ENCODE data around the gene OR2A7.
"Not testable (repeated sequence)": the region's sequence is repeated elsewhere in the genome, so short reads cannot be mapped to it uniquely, and the experiment has no call there.

- TF ChIP-seq, protein P1, sequence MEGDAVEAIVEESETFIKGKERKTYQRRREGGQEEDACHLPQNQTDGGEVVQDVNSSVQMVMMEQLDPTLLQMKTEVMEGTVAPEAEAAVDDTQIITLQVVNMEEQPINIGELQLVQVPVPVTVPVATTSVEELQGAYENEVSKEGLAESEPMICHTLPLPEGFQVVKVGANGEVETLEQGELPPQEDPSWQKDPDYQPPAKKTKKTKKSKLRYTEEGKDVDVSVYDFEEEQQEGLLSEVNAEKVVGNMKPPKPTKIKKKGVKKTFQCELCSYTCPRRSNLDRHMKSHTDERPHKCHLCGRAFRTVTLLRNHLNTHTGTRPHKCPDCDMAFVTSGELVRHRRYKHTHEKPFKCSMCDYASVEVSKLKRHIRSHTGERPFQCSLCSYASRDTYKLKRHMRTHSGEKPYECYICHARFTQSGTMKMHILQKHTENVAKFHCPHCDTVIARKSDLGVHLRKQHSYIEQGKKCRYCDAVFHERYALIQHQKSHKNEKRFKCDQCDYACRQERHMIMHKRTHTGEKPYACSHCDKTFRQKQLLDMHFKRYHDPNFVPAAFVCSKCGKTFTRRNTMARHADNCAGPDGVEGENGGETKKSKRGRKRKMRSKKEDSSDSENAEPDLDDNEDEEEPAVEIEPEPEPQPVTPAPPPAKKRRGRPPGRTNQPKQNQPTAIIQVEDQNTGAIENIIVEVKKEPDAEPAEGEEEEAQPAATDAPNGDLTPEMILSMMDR (IDR thresholded peaks at IDR 0.05), result not testable (repeated sequence)
- TF ChIP-seq KDM1A (IDR thresholded peaks at IDR 0.05; ENCODE audit: low read depth), result not testable (repeated sequence)
These were observed 4.6 kb upstream of the OR2A7 start, which contains the start of gene CTAGE8 for GRCh38 chr7:144269188-144269587.
